Putamen (tissue), 1 donor: ENCODE results near the gene PSEN1.

Experiments
- DNase-seq: peaks from one replicate; pipeline ENCODE4 v3.0.0-alpha.2; 2016; ENCODE audit warnings: low spot score

The PSEN1 gene

DNA sequence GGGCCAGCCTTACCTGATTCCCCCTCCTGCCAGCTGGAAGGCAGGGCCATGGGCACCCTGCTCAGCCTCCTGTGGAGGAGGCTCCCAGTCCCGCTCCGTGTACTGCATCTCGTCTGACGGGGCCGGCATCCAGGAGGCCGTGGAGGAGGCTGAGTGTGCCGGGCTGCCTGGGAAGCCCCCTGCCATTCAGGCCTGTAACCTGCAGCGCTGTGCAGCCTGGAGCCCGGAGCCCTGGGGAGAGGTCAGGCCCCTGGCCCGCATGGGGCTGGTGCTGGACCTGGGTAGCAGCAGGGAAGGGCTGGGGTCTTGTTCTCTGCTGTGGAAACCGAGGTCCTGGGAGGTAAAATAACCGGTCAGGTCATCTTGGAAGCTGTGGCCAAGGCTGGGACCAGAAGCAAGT, 117.4 kb downstream of the PSEN1 start:
- no peak for DNase-seq

DNA sequence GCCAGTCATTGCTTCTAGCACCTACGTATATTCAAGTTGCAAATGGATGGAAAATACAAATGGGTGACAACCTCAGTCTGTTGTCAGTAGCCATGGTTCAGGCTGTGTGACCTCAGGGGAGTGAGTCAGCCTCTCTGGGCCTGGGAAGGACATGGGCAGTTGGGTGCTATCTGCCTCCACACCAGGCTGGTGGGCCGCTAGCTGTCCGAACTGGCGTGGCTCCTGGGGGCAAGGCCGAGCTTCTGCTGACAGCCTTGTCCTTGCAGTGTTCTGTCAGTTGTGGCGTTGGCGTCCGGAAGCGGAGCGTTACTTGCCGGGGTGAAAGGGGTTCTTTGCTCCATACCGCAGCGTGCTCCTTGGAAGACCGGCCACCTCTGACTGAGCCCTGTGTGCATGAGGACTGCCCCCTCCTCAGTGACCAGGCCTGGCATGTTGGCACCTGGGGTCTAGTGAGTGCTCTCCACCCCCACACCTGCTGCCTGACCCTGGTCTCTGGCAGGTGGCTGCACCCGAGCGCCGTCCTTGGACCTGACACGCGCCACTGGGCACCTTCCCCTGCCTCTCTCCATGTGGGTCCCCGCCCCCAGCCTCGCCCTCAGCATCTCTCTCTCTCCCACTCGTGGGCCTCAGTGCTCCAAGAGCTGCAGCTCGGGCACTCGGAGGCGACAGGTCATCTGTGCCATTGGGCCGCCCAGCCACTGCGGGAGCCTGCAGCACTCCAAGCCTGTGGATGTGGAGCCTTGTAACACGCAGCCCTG, 118.1 kb downstream of the PSEN1 start:
- no peak for DNase-seq

DNA sequence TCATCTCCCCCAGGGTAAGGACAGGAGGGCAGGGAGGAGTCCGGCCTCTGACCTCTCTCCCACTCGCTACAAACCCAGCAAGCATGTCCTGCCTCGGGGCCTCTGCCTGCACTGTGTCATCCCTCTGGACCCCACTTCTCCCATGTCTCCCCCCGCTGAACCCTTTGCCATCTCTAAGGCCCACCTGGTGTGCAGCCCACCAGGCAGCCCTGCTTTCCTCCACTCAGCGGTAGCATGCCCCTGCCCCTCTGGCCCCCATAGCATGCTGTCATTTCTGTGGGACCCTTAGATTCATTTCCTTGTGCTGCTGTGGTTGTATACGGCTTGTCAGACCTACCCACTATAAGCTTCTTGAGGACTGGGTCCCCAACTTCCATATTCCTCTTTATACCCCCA, 118.7 kb downstream of the PSEN1 start:
- DNase-seq = no peak

DNA sequence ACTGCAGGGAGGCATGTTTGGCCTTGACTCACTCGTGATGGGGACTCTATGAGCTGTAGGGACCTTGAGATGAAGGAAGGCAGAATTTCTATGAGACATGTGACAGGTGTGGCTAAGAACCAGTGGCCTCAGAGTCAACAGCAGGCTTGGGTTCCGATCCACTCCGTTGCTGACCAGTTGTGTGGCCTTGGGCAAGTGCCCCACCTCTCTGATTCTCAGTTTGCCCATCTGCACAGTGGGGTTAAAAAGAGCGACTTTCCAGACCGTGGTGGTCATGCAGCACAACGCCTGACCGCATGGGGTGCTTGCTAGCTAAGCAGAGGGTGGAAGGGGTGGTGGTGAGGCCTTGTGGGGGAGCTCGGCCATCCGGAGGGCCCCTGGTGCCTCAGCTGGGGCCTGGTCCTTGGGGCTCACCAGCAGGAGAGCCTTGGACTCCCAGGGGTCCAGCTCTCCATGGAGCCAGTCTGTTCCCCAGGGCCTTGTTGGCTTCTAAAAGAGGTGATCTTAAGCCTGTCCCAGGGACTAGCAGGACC, 119.5 kb downstream of the PSEN1 start:
- DNase-seq = no peak

DNA sequence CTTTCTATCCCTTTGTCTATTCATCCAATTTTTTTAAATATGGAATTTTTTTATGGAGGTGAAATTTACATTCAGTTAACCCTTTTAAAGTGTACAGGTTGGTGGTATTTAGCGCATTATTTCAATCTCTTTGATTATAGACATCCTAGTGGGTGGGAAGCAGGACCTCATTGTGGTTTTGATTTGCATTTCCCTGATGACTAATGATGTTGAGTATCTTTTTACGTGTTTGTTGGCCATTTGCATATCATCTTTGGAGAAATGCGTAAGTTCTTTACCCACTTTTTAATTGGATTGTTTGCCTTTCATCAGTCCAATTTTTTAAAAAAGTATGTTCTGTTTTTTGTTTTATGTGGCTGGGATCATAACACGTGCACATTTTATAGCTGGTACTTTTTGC, 121.8 kb downstream of the PSEN1 start:
- no peak for DNase-seq

DNA sequence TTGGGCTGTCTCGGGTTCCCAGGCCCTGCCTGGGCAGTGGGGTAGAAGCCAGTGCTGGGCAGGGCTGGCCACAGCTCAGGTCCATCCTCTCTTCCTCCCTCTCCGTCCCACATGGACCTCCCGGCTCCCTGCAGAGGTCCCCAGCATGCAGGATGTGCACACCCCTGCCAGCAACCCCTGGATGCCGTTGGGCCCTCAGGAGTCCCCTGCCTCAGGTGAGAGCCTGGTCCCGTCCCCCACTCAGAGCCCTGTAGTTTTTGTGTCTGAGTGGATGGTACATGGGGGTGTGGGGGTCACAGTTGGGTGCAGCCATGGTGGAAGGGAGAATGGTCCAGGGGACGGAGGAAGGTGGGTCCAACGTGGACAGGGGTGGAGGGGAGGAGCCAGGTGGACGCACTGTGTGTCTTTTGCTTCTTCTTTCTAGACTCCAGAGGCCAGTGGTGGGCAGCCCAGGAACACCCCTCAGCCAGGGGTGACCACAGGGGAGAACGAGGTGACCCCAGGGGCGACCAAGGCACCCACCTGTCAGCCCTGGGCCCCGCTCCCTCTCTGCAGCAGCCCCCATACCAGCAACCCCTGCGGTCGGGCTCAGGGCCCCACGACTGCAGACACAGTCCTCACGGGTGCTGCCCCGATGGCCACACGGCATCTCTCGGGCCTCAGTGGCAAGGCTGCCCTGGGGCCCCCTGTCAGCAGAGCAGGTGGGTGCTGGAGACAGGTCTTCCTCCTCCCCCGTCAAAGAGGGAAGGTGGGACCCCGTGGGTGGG, 122.7 kb downstream of the PSEN1 start:
- DNase-seq = no peak

DNA sequence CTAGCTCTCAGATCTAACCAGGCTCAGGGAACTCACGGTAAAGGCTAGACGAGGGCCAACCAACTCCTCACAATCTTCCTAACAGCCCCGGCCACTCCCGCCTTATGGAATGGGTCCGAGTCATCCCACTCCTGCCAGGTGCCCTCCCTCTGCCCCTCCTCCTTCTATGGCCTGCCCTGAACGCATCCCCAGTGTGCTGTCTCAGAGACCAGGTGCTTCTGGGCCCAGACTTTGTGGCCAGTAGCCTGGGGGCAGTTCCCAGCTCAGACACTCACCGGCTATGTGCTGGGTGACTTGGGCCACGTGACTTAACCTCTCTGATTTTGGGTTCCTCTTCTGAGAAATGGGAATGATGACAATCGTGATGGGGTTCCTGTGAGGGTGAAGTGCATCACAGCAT, 123.5 kb downstream of the PSEN1 start:
- DNase-seq = no peak

DNA sequence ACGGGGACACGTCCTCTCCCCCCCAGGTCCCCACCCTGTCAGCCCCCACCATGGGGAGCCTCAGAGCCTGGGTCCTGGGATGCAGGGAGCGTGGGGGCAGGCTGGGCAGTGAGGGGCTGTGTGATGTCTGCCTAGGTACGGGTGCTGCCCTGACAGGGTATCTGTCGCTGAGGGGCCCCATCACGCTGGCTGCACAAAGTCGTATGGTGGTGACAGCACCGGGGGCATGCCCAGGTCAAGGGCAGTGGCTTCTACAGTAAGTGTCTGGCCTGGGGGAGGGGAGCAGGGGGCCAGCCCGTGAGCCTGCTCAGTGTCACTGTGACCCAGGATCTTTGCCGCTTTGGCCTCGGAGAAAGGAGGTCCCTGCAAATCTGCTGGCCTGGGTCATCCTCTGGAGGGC, 124.3 kb downstream of the PSEN1 start:
- DNase-seq = no peak

DNA sequence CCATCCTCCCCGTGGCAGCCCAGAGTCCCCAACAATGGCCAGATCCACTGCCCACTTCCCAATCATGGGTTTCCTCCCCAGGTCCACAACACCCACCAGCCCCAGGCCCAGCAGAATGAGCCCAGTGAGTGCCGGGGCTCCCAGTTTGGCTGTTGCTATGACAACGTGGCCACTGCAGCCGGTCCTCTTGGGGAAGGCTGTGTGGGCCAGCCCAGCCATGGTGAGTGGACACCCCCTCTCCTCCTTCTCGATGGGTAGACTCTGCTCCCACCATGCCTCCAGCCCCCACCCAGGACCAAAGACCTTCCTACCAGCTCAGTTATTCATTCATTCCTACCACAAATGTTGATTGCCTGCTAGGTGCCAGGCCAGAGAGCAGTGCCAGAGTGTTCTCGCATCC, 124.8 kb downstream of the PSEN1 start:
- DNase-seq = no peak

DNA sequence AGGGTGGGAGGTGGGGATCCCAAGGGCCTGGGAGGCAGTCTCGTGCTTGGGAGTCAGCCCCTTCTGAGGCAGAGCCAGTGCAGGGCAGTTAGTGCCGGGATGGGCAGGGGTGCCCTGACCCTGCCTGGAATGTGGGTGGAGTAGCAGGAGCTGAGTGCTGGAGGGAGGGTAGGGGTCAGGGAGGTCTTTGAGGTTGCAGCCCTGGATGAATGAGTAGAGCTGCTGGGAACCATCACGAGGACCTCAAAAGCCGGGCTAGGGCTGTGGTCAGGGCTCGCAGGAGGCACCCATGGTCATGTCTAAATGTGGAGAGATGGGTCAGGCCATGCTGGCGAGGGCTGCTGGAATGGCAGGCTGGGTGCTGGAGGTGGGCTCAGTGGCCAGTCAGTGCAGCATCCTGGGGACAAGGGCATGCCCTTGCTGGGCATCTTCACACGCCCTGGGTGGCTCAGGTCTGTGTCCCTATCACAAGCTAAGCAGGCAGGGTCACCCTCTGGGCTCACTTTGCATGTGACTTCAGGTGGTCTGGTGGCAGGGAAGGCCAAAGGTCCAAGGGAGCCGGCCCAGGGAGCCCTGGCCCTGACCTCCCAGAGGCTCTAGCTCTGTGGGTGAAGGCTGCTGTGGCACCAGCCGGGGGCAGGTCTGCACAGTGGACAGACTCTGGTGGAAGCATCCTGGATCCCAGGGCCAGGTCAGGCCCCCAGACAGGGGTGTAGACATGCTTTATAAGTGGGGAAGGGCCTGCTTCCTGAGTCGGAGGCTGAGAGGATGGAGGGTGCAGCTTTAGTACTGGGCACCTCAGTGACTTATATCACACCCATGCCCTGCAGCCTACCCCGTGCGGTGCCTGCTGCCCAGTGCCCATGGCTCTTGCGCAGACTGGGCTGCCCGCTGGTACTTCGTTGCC, 125.5 kb downstream of the PSEN1 start:
- no peak for DNase-seq

DNA sequence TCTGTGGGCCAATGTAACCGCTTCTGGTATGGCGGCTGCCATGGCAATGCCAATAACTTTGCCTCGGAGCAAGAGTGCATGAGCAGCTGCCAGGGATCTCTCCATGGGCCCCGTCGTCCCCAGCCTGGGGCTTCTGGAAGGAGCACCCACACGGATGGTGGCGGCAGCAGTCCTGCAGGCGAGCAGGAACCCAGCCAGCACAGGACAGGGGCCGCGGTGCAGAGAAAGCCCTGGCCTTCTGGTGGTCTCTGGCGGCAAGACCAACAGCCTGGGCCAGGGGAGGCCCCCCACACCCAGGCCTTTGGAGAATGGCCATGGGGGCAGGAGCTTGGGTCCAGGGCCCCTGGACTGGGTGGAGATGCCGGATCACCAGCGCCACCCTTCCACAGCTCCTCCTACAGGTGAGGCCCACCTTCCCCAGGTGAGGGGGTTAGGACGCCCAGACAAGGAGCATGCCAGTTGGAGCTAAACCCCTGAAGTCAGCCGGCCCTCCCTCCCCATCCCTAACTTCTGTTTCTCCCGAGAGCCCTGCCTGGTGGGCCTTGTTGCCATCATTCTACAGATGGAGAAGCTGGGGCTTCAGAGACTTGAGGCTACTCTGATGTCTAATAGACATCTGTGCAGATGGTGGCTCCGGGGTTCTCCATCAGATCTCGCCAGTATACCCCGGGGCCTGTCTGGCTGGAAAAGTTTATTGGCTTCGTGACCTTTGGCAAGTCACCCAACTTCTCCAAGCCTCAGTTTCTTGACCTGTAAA, 126.3 kb downstream of the PSEN1 start:
- no peak for DNase-seq

DNA sequence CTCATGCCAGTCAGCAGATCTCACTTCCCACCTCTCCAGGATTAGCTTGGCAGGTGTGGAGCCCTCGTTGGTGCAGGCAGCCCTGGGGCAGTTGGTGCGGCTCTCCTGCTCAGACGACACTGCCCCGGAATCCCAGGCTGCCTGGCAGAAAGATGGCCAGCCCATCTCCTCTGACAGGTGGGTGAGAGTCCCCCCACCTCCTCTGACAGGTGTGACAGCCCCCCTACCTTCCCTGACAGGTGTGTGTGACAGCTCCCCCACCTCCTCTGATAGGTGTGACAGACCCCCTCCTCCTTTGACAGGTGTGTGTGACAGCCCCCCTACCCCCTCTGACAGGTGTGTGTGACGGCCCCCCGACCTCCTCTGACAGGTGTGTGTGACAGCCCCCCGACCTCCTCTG, 127.3 kb downstream of the PSEN1 start:
- DNase-seq = no peak

DNA sequence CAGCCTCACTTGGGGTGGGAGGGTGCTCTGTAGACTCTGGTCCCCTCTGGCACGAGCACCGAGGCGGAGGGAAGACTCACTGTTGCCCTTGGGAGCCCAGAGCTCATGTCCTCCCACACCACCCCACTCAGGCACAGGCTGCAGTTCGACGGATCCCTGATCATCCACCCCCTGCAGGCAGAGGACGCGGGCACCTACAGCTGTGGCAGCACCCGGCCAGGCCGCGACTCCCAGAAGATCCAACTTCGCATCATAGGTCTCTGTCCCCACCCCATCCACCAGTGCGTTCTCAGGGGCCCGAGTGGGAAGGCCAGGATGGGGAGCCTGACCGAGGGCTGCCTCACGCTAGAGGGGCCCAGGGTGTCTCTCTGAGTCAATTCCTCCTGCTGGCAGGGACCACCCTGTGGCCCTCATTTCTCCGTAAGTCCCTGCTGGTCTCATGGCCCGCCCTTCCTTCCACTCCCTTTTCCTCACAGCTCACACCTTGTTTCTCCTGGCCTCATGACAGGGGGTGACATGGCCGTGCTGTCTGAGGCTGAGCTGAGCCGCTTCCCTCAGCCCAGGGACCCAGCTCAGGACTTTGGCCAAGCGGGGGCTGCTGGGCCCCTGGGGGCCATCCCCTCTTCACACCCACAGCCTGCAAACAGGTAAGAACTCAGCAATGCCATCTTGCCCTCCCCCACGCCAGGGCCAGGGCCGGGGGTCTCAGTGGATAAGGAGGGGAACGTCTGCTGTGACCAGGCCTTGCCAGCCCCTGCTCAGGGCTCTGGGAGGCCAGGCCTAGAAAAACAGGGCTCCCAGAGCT, 128.0 kb downstream of the PSEN1 start:
- no peak for DNase-seq

DNA sequence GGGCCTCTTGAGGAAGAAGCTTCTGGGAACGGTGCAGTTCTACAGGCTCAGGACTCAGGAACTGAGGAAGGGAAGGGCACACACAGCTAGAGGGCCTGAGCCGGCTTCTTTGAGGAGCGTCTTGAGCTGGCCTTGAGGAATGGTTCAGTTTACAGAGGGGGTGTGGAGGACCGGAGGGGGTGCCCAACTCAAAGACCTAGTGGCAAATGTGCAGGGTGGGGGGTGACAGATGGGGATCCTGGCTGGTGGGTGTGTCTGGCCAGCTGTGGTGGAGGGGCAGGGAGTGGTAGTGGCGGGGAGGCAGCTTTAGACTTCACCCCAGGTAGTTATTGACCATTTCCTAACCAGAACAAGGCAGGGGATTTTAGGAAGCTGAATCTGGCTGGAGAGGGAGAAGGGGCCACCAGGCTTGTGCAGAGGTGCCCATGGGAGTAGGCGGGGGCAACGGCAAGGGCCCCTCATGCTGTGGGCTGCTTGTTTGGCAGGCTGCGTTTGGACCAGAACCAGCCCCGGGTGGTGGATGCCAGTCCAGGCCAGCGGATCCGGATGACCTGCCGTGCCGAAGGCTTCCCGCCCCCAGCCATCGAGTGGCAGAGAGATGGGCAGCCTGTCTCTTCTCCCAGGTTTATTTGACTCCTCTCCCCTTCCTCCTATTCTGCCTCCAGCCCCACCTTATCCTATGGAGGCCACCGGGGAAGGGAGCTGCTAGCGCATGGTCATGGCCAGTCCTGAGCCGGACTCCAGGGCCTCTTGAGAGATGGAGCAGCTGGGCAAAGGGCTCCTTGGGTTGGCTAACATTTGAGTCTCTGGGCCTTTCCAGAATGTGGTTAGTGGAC, 128.8 kb downstream of the PSEN1 start:
- DNase-seq = no peak

DNA sequence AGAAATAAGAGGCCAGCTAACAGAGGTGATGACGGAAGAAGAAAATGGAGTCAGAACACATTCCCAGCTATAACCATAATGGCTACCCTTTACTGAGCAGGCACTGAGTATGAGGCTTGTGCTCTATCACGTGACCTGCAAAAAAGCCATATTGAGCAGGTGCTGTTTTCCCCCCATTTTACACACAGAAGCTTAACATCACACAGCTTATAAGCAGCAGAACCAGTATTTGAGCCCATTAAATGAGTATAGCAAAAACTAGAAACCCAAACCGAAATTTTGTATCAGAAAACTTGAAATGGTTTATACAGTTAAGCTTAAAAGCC, 129.4 kb downstream of the PSEN1 start:
- DNase-seq = no peak

DNA sequence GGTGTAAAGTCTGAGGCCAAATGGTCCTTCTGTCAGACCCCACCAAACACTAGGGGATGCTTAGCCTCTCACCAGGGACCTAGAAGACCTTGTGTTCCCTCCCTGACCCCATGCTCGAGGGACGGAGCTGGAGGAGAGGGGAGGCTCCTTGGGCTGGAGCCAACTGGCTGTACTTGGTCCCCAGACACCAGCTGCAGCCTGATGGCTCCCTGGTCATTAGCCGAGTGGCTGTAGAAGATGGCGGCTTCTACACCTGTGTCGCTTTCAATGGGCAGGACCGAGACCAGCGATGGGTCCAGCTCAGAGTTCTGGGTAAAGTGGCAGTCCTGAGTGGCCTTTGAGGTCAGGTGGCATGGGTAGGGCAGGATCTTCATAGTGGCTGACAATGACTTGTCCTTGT, 130.0 kb downstream of the PSEN1 start:
- no peak for DNase-seq

DNA sequence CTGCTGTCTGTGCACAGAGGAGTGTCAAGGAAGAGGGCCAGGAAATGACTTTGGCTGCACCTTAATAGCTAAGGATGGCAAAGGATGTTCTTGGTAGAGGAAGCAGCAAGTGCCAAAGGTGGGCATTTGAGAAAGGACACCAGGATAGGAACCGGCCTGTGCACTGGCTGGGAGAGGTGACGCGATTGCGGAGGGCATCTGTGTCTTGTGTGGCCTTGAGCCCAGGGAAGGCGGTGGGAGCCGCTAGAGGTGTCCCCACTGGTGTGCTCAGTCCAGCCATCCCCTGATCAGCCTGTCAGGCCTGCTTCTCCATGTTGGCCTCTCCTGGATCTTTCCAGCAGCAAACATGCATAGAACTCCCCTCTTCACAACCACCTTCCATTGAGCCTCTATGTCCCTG, 131.2 kb downstream of the PSEN1 start:
- DNase-seq = no peak

DNA sequence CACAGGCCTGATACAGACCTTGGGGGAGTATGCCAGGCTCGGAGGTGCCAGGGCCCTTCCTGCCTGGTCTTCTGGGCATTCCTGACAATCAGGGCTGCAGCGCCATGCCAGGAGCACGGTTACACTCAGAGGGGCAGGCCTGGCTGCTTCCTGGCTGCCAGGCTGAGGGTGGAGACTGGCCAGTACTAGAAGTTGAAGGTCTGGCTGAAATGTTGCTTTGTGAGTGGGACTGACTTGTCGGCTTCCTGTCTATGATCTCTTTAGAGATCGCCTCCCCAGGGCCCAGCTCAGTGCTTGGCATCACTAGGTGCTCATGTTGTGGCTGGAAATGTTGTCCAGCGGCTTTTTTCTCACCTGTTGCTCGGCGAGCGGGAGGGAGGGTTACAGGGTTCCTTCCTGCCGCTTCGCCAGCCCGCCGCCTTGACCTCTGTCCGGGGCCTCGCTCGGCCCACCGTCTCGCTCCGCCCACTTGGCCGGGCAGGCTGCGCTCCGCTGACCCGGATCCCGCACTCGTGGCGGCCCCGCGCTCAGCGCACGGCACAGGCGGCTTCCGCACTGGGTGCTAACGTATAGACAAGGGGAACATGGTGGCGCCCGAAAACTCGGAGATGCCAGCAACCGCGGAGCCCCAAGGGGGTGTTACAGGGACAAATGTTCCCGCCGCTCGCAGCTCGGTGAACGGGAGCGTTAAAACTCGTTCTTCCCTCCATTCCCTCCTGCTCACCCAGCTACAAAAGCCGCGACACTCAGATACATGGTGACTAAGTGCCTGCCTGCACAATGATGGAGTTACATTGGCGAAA, 133.6 kb downstream of the PSEN1 start:
- DNase-seq = no peak

DNA sequence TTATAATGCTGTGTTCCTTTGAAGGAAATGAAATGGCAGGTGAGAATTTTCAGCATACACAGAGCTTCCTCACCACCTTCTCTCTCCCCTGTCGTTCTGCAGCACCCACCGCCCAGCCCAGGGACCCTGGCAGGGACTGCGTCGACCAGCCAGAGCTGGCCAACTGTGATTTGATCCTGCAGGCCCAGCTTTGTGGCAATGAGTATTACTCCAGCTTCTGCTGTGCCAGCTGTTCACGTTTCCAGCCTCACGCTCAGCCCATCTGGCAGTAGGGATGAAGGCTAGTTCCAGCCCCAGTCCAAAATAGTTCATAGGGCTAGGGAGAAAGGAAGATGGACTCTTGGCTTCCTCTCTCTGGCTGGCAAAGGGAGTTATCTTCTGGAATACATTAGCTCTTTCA, 136.1 kb downstream of the PSEN1 start:
- no peak for DNase-seq
